ENCODE results near the gene KRT24.

Gene KRT24

DNA sequence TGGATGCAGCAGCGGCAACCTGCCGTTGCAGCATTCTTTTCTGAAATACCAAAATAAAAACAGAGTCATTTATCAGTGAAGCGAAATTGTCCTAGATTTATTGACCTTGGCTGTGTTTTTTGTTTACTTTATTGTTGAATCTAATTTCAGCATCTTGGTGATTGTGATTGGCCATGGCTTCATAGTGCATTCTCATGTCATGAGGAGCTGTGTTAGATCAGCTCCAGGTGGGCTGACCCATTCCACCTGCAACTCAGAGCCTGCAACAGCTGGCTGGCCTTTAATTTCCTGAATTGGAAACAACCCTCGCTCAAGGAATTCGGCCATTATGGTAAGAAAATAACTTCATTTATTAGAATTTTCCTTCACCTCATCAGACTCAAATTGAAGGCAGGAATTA lies 16.4 kb downstream of the KRT24 start:
- DNase-seq = no peak

DNA sequence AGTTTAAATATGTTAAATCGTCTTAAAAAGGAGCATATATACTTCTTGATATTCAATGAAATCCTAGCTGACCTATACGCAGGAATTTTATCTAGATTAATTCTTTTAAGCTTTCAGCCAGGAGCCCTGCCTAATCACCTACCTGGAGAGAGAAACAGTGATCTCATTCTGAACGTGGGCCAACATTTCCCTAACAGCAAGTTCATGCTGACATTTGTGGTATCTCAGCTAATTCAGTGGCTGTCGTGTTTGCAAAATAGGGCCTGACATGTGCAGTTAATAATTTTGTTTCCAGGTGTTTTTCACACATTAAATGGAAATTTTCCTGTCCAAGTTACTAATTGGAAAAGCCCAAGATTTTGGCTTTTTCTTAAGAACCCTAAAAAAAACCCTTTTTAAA lies 17.4 kb downstream of the KRT24 start:
- DNase-seq = no peak

DNA sequence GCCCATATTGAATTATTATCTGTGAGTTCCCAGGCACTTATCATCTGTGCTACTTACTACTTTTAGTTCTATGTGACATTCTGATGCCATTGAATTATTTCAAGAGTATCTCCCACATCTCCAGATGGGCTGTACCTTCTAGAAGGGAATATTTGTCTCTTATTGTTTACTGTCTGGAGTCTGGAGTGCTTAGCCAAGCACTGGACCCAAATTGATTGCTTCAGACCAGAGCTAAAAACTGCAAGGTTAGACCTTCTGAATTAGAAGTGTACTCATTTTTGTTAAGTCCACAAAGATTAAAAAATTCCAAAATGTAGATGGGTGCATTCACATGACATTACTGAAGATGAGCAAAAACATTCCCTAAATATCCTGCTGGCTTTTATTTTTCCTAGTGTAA lies 22.6 kb downstream of the KRT24 start:
- no peak for DNase-seq

DNA sequence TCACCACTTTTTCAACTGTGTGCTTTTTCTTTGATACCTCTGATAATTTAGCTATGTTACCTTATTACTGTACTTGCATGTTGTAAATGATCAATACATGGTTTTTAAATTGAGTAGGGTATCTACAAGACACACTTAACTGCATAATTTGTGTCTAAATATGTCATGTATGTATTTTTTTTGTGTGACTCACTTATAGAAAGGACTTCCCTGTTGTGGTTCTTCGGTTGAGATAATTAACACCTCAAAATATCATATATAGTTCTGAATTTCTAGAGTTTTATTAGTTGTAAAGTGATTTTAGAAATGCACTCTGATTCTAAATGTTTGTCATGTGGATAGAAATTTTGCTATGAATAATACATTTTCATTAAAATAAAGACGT lies 24.0 kb downstream of the KRT24 start:
- DNase-seq = no peak

DNA sequence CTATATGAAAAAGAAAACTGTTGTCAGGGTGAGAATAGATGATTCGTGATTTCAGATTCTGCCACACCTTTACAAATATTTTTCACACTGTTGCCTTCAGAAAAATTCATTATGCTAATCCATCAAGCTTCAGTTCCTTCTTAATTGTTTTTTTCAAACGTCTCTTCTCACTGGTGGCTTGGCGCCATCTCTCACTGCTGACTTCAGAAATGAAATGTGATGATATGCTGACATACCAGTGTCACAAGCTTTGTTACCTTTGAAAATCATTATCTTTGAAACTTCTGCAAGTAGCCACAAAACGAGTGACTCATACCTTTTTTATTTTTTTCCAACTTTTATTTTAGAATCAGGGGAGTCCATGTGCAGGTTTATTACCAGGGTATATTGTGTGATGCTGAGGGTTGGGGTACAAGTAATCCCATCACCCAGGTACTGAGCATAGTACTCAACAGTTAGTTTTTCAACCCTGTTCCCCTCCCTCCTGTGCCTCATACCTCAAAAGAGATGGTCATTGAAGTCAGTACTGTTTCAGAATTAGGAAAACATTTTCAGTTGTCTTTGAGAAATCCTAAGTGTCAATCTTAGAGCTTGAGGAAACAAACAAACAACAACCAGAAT lies 24.5 kb downstream of the KRT24 start:
- no peak for DNase-seq

DNA sequence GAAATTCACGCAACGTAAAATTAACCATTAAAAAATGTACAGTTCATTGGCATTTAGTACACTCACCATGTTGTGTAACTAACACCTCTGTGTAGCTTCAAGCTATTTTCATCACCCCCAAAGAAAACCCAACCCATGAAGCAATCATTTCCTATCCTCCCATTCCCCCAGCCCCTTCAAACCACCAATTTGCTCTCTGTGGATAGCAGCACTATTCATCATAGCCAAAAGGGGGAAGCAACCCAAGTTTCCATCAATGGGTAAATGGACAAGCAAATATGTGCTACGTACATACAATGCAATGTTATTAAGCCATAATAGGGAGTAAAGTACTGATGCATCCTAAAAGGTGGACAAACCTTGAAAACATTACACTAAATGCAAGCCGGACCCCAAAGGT lies 27.6 kb downstream of the KRT24 start:
- DNase-seq = no peak

DNA sequence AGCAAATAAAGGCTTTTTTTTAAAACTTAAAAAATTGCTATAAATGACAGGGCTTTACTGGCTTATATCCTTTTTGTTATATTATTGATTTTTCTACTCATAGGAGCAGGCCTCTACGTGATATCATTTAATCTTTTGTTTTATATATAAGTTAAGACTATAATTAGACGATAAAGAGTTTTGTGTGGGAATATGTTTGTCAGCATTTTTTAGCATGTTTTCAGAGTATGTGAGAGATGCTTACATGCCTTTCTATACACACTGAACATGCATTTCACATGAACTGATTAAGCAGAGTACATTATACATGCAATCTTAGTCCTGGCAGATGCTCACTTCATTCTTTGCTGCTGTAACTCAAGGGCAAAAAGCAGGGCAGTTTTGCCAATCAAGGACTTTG lies 30.9 kb downstream of the KRT24 start:
- DNase-seq = no peak

DNA sequence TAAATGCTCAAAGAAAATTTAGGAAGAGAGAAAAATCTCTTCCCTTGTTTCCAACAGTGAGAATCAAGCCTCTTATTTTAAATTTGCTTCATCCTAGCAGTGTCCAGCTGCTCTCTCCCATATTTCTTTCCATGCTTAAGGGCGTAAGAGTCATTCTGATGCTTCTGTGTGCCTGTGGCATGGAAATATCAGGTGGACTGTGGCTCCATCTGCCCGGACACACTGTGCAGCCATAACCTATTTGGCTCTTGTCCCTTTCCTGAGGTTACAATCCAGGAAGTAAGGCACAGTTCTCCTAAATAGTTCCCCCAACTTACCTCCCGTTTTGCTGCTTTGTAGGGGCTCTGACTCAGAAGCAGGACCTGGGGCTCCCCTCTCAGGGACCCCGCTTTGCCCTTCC lies 32.3 kb downstream of the KRT24 start:
- DNase-seq = no peak

DNA sequence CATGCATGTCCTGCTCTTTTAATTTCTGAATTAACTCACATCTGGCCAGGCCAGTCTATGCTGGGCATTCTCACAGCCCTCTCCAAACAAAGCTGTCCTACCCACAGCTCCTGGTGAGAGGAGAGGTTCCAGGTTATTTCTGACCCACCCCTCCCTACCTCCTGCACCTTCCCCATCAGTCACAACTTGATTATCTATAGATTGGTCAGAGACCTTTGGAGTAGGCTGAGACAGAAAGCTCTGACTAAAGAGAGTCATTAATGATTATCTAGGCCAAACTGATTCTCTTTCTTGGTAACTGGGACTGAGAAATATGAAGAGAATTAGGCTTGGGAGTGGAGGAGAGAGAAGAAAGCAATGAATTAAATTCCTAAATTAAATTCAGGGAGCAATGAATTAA lies 37.2 kb downstream of the KRT24 start:
- no peak for DNase-seq

DNA sequence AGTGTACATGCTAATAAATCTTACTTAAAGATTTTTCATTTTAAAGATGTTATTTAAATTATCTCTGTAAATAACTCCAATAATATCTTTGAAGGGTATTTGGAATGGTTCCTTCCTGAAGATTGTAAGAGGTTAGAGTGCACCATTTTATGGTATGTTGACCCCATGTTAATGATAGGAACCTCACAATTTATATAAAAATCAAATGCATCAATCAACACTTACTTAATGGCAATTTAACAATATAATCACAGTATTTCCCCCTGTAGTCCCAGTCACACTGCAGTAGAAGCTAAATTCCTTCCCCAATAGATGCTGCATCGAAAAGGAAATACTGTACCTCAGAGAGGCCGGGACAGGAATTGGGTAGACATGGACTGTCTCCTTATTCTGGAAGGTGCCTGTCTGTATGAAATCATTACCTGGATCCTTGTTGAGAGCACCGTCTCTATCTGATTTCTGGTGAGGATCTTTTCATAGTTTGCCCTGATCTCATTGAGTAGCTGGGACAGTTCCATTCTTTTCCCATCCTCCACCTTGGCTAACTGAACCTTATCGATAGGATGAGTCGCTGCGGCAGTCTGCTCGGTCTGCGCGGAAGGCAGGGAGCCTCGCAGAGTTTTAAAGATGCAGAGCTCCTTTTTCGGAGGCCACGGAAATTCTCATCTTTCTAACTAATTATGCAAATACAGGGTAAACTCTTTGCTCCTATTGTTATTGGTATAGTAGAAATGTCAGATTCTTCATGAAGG lies 38.8 kb downstream of the KRT24 start, which contains the start of gene KRT222:
Gene KRT222 (minus strand): TSS at position 596 of the 752 bp plus-strand sequence. CDS start 78 bp downstream, at position 518.
- no peak for DNase-seq

DNA sequence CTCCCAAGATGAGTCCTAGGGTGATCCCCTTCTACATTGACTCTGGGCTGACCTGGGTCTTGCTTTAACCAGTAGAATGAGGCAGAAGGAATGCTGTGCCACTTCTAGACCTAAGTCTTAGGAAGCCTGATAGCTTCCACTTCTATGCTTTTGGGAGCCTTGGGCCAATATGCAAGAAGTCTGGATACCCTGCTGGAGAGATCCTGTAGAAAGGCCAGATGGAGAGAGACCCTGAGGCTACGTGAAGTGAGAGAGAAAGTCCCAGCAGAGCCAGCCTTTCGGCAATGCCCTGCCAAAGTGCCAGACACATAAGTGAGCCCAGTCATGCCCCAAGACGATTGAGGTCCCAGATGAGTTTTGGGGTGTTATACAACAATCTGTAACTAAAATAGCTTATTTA lies 40.3 kb downstream of the KRT24 start:
- no peak for DNase-seq

DNA sequence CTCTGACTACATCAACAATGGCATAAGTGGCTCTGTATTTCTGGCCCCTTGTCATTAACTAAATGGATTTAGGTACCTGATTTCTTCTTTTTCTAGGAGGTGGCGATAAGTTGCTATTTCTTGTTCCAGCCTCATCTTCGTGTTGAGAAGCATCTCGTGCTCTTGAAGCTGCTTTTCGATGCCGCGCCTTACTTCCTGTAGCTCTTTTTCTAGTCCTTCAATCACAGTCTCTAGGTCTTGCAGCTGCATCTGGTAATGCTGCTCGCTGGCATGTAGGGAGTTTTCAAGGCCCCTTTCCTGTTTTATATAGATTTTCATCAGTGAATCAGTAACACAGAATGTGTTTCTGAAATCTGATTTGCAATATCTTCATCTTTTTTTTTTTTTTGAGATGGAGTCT lies 43.6 kb downstream of the KRT24 start:
- DNase-seq = no peak

DNA sequence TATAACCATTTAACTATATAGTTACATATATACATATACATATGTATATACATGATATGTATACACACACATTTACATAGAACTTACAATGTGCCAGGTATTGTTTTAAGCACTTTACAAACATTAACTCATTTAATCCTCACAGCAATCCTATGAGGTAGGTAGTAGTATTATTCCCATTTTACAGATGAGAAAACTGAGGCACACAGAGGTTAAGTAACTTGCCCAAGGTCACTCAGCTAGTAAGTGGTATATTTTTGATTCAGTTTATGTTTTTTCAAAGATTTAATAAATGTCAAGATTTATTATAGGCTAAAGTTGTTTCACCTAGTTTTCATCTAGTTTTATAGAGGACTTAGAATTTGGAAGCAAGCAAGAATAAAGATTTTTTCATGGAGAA lies 45.2 kb downstream of the KRT24 start:
- DNase-seq = no peak

DNA sequence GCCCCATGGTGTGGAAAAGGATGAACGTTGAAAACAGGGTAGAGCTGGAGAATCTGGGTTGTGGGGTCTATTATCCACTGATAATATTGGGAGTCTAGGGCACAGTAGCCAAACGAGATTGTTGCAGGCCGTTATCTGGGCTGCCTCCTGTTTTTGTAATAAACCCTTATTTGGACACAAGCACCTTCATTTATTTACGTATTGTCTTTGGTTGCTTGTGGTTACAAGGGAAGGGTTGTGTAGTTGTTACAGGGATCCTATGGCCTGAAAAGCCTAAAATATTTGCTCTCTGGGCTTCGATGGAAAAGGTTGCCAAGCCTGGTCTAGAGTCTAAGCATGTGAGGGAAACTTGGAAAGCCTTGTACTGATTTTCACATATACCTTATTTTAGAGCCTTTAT lies 51.6 kb downstream of the KRT24 start:
- DNase-seq = no peak

DNA sequence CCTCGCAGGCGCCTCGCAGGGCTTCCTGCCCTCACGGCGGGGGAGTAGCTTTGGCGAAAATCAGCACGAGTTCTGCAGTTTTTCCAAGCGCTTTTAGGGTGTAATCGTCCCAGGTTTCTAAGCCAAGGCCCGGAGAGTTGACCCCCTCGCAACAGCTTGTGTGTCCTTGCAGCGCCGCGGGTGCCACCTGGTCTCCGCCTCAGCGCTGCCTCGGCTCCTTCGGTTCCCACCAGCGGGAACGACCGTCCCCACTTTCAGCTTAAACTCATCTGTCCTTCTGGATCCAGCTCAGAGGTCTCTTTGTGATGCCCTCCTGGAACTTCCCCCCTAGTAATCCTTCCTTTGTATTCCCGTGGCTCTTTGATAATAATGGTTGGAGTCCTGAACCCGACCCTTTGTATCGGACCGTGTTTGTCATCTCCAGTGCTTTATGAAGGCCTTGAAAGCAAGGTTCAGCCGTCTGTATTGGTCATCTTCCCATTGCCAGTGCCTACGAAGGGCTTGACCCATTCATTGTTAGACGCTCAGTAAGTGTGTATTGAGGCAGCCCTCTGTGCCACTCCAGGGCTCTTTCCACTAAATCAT lies 55.1 kb downstream of the KRT24 start:
- DNase-seq = no peak
